Measurements from ENCODE around the gene ZNF536. TPM values are rescaled to one million over a fixed set of nuclear protein-coding genes. Genes with fewer than 3 reads are reported as not detected.

Gene ZNF536
- total RNA-seq, 1 experiment from 2014 or later = not detected

- Mint-ChIP-seq H3K4me1 (ENCODE audit: low read depth, unreplicated experiment) (no peaks in the 10 kb centered on the region), H3K27me3 (ENCODE audit: insufficient read depth, unreplicated experiment) (peaks cover 7% of the 10 kb centered on the region), H3K36me3 (ENCODE audit: insufficient read depth, unreplicated experiment) (no peaks in the 10 kb centered on the region), H3K27ac (ENCODE audit: unreplicated experiment) (no peak overlapping the region), H3K9me3 (ENCODE audit: unreplicated experiment) (no peaks in the 10 kb centered on the region), H3K4me3 (ENCODE audit: unreplicated experiment) (no peak overlapping the region)
- DNase-seq = no peak
- no peaks in the 10 kb centered on the region for H3K27me3 ChIP-seq (replicated peaks; ENCODE audit: control insufficient read depth, insufficient read depth, low read length)
- intact Hi-C loops (cut with micrococcal nuclease; ENCODE audit: unreplicated experiment) = no loop called here
- no peaks in the 10 kb centered on the region; the same call in 1 of the 2 replicates for H3K9me3 ChIP-seq
- BruUV-seq (replicated peaks) = no TSS peak
- no peak for TF ChIP-seq CTCF (IDR thresholded peaks at IDR 0.05; ENCODE audit: insufficient read depth in 1 of 2, low read depth in 1 of 2, low read length in 1 of 2, severe bottlenecking in 1 of 2, unreplicated experiment in 1 of 2)
- ChIA-PET CTCF (interaction anchor here (0.7 kb wide), 1 partner anchor 988 kb away, joined by 9 read pairs; no protein-coding TSS in a partner anchor), POLR2A (no interaction called here)
- H3K4me1 ChIP-seq = no peaks in the 10 kb centered on the region
- H3K36me3 ChIP-seq (ENCODE audit: control insufficient read depth, insufficient read depth, low read length) = no peaks in the 10 kb centered on the region; the same call in 1 of the 2 replicates
- H3K4me3 ChIP-seq (ENCODE audit: low read depth, low read length) = no peak overlapping the region
Measured at GRCh38 chr19:30455881-30456280, 83.7 kb downstream of the ZNF536 start.

- no peak overlapping the region for H3K4me3 ChIP-seq (ENCODE audit: low read depth, low read length)
- H3K4me1 ChIP-seq = no peaks in the 10 kb centered on the region
- Mint-ChIP-seq H3K36me3 (ENCODE audit: insufficient read depth, unreplicated experiment) (no peaks in the 10 kb centered on the region), H3K9me3 (ENCODE audit: unreplicated experiment) (no peaks in the 10 kb centered on the region), H3K4me1 (ENCODE audit: low read depth, unreplicated experiment) (no peaks in the 10 kb centered on the region), H3K27me3 (ENCODE audit: insufficient read depth, unreplicated experiment) (peaks cover 4% of the 10 kb centered on the region), H3K27ac (ENCODE audit: unreplicated experiment) (no peak overlapping the region), H3K4me3 (ENCODE audit: unreplicated experiment) (no peak overlapping the region)
- TF ChIP-seq CTCF (IDR thresholded peaks at IDR 0.05; ENCODE audit: insufficient read depth in 1 of 2, low read depth in 1 of 2, low read length in 1 of 2, severe bottlenecking in 1 of 2, unreplicated experiment in 1 of 2) = no peak
- ChIA-PET POLR2A (no interaction called here), CTCF (no interaction called here)
- no TSS peak for BruUV-seq (replicated peaks)
- no peaks in the 10 kb centered on the region for H3K27me3 ChIP-seq (replicated peaks; ENCODE audit: control insufficient read depth, insufficient read depth, low read length)
- DNase-seq = no peak
- H3K36me3 ChIP-seq (ENCODE audit: control insufficient read depth, insufficient read depth, low read length) = no peaks in the 10 kb centered on the region; the same call in 1 of the 2 replicates
- intact Hi-C loops (cut with micrococcal nuclease; ENCODE audit: unreplicated experiment) = no loop called here
- H3K9me3 ChIP-seq = no peaks in the 10 kb centered on the region; the same call in 1 of the 2 replicates
Measured at GRCh38 chr19:30457484-30457883, 85.3 kb downstream of the ZNF536 start.

GRCh38 chr19:30459859-30460258 lies 87.7 kb downstream of the ZNF536 start:
- H3K4me1 Mint-ChIP-seq (ENCODE audit: low read depth, unreplicated experiment) = no peaks in the 10 kb centered on the region

More at GRCh38 chr19:30459859-30460258, 87.7 kb downstream of the ZNF536 start:
- Mint-ChIP-seq H3K36me3 (ENCODE audit: insufficient read depth, unreplicated experiment) (no peaks in the 10 kb centered on the region), H3K9me3 (ENCODE audit: unreplicated experiment) (no peaks in the 10 kb centered on the region), H3K27me3 (ENCODE audit: insufficient read depth, unreplicated experiment) (no peaks in the 10 kb centered on the region), H3K4me3 (ENCODE audit: unreplicated experiment) (no peak overlapping the region), H3K27ac (ENCODE audit: unreplicated experiment) (no peak overlapping the region)
- ChIA-PET POLR2A (no interaction called here), CTCF (no interaction called here)
- no peaks in the 10 kb centered on the region; the same call in 1 of the 2 replicates for H3K36me3 ChIP-seq (ENCODE audit: control insufficient read depth, insufficient read depth, low read length)
- intact Hi-C loops (cut with micrococcal nuclease; ENCODE audit: unreplicated experiment) = no loop called here
- no peaks in the 10 kb centered on the region for H3K4me1 ChIP-seq
- TF ChIP-seq CTCF (IDR thresholded peaks at IDR 0.05; ENCODE audit: insufficient read depth in 1 of 2, low read depth in 1 of 2, low read length in 1 of 2, severe bottlenecking in 1 of 2, unreplicated experiment in 1 of 2) = no peak
- no peak for DNase-seq
- no peak overlapping the region for H3K4me3 ChIP-seq (ENCODE audit: low read depth, low read length)
- no peaks in the 10 kb centered on the region; the same call in 1 of the 2 replicates for H3K9me3 ChIP-seq
- BruUV-seq (replicated peaks) = no TSS peak
- H3K27me3 ChIP-seq (replicated peaks; ENCODE audit: control insufficient read depth, insufficient read depth, low read length) = no peaks in the 10 kb centered on the region
